Heart right ventricle (tissue), 16 donors: ENCODE results near the gene MMRN2. TPM values are rescaled to one million over a fixed set of nuclear protein-coding genes. Genes with fewer than 3 reads are reported as not detected.
"Not testable (repeated sequence)": the region's sequence is repeated elsewhere in the genome, so short reads cannot be mapped to it uniquely, and the experiment has no call there.

ENCODE experiments used
- ATAC-seq, 8 donors: fragments of 200-7000 bp; cut with Tn5 transposase; one replicate each; pipeline ENCODE4 v1.9.1; 2020; ENCODE audit warnings: mild to moderate bottlenecking in 8 of 8, moderate library complexity in 8 of 8, moderate number of reproducible peaks in 1 of 8
- DNase-seq, 2 donors: peaks; one replicate each; pipeline ENCODE4 v3.0.0-alpha.2; 2020
- H3K27ac ChIP-seq, 10 donors: fragments of 200-600 bp; sonication (generic) in 2 of 10; one replicate each; pipeline versions ENCODE4 v1.5.0 to v1.8.0; 2020 to 2022; ENCODE audit warnings: mild to moderate bottlenecking in 3 of 10
- H3K27me3 ChIP-seq, 7 donors: fragments of 200-600 bp; one replicate each; pipeline ENCODE4 v1.8.0; 2021 to 2022; ENCODE audit warnings: mild to moderate bottlenecking in 2 of 7
- H3K36me3 ChIP-seq, 9 donors: fragments of 200-600 bp; sonication (generic) in 1 of 9; one replicate each; pipeline versions ENCODE4 v1.5.0 to v1.8.0; 2020 to 2022; ENCODE audit warnings: mild to moderate bottlenecking in 2 of 9
- H3K4me1 ChIP-seq, 9 donors: fragments of 200-600 bp; sonication (generic) in 1 of 9; one replicate each; pipeline versions ENCODE4 v1.5.0 to v1.8.0; 2020 to 2022; ENCODE audit warnings: mild to moderate bottlenecking in 4 of 9
- H3K4me3 ChIP-seq, 10 donors: fragments of 200-600 bp; sonication (generic) in 2 of 10; one replicate each; pipeline versions ENCODE4 v1.5.0 to v1.8.0; 2020 to 2022; ENCODE audit warnings: mild to moderate bottlenecking in 7 of 10, moderate library complexity in 2 of 10
- H3K9me3 ChIP-seq, 11 donors: fragments of 200-600 bp in 10 of 11; sonication (generic) in 2 of 11; one replicate each; pipeline versions ENCODE4 v1.5.0 to v1.8.0; 2013 to 2022; ENCODE audit warnings: mild to moderate bottlenecking in 2 of 11, control low read depth in 1 of 11, moderate library complexity in 1 of 11
- WGBS, 2 donors: extraction: QIAGEN DNeasy Blood & Tissue Kit; methylation state at CpG; one replicate each; pipeline ENCODE4 v1.1.7; 2013; ENCODE audit warnings: inconsistent platforms in 1 of 2; 5-methylcytosine and 5-hydroxymethylcytosine counted together
- intact Hi-C, 10 donors: fragments of 100-400 bp; cut with DNase I; formaldehyde crosslinking; loops; one replicate each; pipeline versions ENCODE4 v1.11.1 to v1.14.2; 2022
- polyA plus RNA-seq, 2 donors: library from polyadenylated mRNA; stranded (reverse); fragments of 200-250 nt; gene quantifications; one replicate each; pipeline ENCODE4 v1.2.3, GENCODE V29; 2013
- total RNA-seq, 10 donors: library from RNA; stranded (reverse); fragmentation: NEBNext Ultra II Directional in 3 of 10; extraction: Animal tissue kit (Norgen Biotek cat#: 25700) in 3 of 10; gene quantifications; one replicate each; pipeline versions ENCODE4 v1.2.1 to v1.2.4, GENCODE V29; 2021 to 2023
- TF ChIP-seq, protein P1 (sequence below), 9 donors: fragments of 200-600 bp; sonication (generic) in 2 of 9; IDR thresholded peaks; one replicate each; pipeline versions ENCODE4 v1.5.0 to v1.8.0; 2021 to 2022; ENCODE audit warnings: antibody characterized with exemption in 9 of 9, mild to moderate bottlenecking in 5 of 9, moderate library complexity in 1 of 9
- donor health status: Arrhythmogenic right ventricular cardiomyopathy.
- donor health status: ischemic (EF 13 %, LVEDD 7.1; RV severe dilation, severe dysfunction).
- donor health status: healthy with polysubstance abuse.
- donor health status: DM: no; HTN: yes; CAD: no.
- donor health status: DM: no; HTN: no; CAD: no.
- donor health status: ischemic (EF 25% LVEDD 6.9; RV normal size, moderate dysfunction).
- donor health status: ischemic (EF 25% LVEDD 5.7; RV mildly dilated, moderate dysfunction).
- donor health status: healthy.
- donor health status: DM: yes; HTN: yes; CAD: no.
- donor health status: Ischemic cardiomyopathy.
- donor health status: ischemic (EF 35%, LVEDD 5.7; RV mildly dilated, moderate dysfunction).
- donor health status: nonischemic (EF 11% LVEDD 7.7; RV severe dilation, severe dysfunction).
- donor health status: DM: yes; HTN: yes; CAD: no.
- donor health status: PGD.
- donor health status: ischemic (EF 29% LVEDD 5.4; RV normal size, mild dysfunction).
- donor health status: nonischemic (EF 23%, LVEDD 6.1; RV moderate dilation, normal function).

MMRN2 gene
- total and polyA plus RNA-seq, 12 donors, result 22.5 to 43.2 (median 33.2) TPM

DNA sequence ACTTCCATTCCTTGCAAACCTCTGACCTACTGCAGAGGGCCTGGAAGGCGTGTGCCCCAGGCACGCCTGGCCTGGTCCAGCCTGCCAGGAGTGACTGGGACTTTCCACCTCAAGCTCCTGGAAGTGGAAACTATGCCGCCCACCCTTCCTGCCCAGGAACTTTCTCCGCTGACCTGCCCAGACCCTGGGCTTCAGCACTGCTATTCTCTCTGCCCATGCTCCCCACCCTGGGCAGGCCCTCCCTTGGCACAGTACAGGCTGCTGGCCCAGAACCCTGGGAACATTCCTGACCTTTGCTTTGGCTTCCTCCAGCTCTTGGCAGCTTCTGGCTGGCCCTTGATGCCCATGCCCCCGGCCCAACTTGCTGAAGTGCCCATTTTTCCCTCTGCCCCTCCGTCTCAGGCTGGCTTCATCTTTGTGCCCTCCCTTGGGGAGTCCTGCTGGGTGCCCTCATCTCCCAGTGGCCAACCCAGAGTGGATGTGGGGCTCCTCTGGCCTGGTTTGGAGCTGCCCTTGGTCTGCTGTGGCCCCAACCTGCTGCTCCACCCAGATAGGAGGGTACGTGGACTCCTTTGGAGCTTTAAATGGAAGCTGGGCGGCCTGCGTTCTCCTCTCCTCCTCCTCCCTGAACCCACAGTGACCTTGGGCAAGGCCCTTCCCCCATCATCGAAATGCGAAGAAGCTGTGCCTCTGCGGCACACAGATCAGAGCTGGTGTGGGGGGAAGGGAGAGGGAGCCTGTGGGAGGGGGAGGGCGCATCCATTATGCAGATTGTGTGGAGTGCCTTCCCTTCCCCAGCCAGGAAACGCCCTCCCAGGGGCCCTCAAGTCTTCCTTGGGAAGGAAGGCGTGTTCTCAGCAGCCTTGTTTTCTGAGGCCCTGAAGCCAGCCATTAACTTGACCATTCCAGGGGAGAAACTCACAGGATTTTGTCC, 3.4 kb downstream of the MMRN2 start:
- Histone ChIP-seq H3K4me3 (peak overlapping the region; percentile 35 to 68 (median 58)), H3K27ac (peak overlapping the region; percentile 85 to 97 (median 90)), H3K9me3 (peaks cover 0 to 15% (median 0%) of the 10 kb centered on the region in 11 donors), H3K27me3 (no peaks in the 10 kb centered on the region), H3K36me3 (peaks cover 0 to 9% (median 0%) of the 10 kb centered on the region in 9 donors), H3K4me1 (peaks cover 15 to 89% (median 64%) of the 10 kb centered on the region in 9 donors)
- DNase-seq (peak; percentile 73 to 87), ATAC-seq (peak; percentile 65 to 86 (median 76))
- intact Hi-C loops, result no loop called here
- WGBS, 2 donors, result 44 to 49% methylated on average over 15 of the region's 15 CpGs
- TF ChIP-seq, protein P1, sequence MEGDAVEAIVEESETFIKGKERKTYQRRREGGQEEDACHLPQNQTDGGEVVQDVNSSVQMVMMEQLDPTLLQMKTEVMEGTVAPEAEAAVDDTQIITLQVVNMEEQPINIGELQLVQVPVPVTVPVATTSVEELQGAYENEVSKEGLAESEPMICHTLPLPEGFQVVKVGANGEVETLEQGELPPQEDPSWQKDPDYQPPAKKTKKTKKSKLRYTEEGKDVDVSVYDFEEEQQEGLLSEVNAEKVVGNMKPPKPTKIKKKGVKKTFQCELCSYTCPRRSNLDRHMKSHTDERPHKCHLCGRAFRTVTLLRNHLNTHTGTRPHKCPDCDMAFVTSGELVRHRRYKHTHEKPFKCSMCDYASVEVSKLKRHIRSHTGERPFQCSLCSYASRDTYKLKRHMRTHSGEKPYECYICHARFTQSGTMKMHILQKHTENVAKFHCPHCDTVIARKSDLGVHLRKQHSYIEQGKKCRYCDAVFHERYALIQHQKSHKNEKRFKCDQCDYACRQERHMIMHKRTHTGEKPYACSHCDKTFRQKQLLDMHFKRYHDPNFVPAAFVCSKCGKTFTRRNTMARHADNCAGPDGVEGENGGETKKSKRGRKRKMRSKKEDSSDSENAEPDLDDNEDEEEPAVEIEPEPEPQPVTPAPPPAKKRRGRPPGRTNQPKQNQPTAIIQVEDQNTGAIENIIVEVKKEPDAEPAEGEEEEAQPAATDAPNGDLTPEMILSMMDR (IDR thresholded peaks at IDR 0.05), result no peak

DNA sequence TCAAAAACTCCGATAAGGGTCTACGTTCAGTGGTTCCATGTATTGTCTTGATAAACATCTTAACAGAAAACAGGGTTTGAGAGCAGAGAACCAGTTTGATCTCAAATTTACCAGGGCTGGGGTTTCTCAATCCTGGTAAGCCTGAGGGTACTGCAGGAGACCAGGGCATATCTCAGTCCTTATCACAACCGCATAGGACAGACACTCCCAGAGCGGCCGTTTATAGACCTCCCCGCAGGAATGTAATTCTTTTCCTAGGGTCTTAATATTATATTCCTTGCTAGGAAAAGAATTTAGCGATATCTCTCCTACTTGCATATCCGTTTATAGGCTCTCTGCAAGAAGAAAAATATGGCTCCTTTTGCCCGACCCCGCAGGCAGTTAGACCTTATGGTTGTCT, 4.7 kb downstream of the MMRN2 start:
- H3K27me3 ChIP-seq, DNase-seq, intact Hi-C loops, H3K36me3 ChIP-seq, ATAC-seq: not testable (repeated sequence)
- H3K4me1 ChIP-seq, result peaks cover 6 to 87% (median 53%) of the 10 kb centered on the region in 9 donors
- 93 to 96% methylated on average over 10 of the region's 10 CpGs for WGBS, 2 donors
- peaks cover 0 to 15% (median 0%) of the 10 kb centered on the region in 11 donors for H3K9me3 ChIP-seq
- peak overlapping the region in 7 of 10 donors; percentile 88 to 97 (median 93) for H3K27ac ChIP-seq
- peak overlapping the region in 1 of 10 donors; percentile 68 for H3K4me3 ChIP-seq

DNA sequence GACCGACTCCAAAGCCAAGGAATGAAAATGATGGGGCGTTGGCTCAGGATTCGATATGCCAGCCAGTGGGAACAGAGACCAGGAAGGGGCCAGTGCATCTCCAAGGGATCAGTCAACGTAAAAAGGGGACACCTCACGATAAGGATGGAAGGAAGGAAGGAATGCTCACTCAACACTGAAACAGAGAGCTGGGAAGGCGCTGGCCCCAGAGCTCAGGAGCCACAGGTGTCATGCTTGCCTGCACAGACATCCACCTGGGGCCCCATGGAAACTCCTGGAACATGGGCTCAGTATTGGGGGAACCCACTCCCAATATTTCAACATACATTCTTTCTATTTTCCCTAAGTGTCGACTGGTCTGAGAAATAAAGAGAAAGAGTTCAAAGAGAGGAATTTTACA, 5.3 kb downstream of the MMRN2 start:
- TF ChIP-seq, protein P1 (IDR thresholded peaks at IDR 0.05), result no peak
- Histone ChIP-seq H3K9me3 (peaks cover 0 to 15% (median 0%) of the 10 kb centered on the region in 11 donors), H3K4me3 (no peak overlapping the region), H3K4me1 (peaks cover 5 to 88% (median 47%) of the 10 kb centered on the region in 9 donors), H3K27me3 (no peaks in the 10 kb centered on the region), H3K36me3 (peaks cover 0 to 12% (median 0%) of the 10 kb centered on the region in 9 donors), H3K27ac (peak overlapping the region in 3 of 10 donors; percentile 32 to 97 (median 93))
- DNase-seq (no peak), ATAC-seq (no peak)
- intact Hi-C loops, result no loop called here
- 84 to 91% methylated on average over 7 of the region's 7 CpGs for WGBS, 2 donors

DNA sequence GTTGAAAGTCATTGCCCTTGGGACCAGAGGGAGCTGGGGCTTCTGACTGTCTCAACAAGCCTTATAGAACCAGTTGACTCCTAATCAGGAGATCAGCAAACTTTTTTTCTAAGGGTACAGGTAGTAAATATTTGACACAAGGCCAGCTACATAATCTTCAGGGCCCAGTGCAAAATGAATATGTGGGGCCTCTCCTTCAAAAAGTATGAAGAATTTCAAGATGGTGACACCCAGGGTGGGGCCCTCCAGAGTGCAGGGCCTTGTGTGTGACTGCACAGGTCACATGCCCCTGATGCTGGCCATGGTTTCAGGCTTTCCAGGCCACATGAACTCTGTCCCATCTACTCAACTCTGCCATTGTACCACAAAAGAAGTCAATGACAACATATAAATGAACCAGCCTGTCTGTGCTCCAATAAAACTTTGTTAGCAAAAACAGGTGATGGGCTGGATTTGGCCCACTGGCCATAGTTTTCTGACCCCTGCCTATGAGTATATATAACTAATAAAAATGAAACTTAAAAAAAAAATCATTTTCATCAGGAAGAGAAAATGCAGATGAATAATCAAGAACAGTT, 6.1 kb downstream of the MMRN2 start:
- Histone ChIP-seq H3K27ac (peak overlapping the region in 2 of 10 donors; percentile 32 to 93), H3K27me3 (no peaks in the 10 kb centered on the region), H3K4me1 (peaks cover 5 to 97% (median 49%) of the 10 kb centered on the region in 9 donors), H3K4me3 (no peak overlapping the region), H3K9me3 (peaks cover 0 to 15% (median 0%) of the 10 kb centered on the region in 11 donors), H3K36me3 (peaks cover 0 to 19% (median 0%) of the 10 kb centered on the region in 9 donors)
- intact Hi-C loops, result no loop called here
- DNase-seq, result no peak
- ATAC-seq, result no peak
- TF ChIP-seq, protein P1 (IDR thresholded peaks at IDR 0.05), result no peak
